Left lung (tissue), 10 donors: ENCODE data around the gene SLC17A3. TPM values are rescaled to one million over a fixed set of nuclear protein-coding genes. Genes with fewer than 3 reads are reported as not detected.

Experiments used
- ATAC-seq: fragments of 200-7000 bp; cut with Tn5 transposase; one replicate; pipeline ENCODE4 v1.9.1; 2020; ENCODE audit warnings: moderate library complexity
- DNase-seq, 4 donors: peaks; one replicate each; pipeline ENCODE4 v3.0.0-alpha.2; 2013 to 2020
- H3K27ac ChIP-seq, 2 donors: fragments of 200-600 bp; sonication (generic) in 1 of 2; one replicate each; pipeline versions ENCODE4 v1.5.0 to v1.8.0; 2020 to 2021
- H3K27me3 ChIP-seq, 2 donors: fragments of 200-600 bp; sonication (generic) in 1 of 2; one replicate each; pipeline versions ENCODE4 v1.5.0 to v1.8.0; 2020 to 2021
- H3K36me3 ChIP-seq, 2 donors: fragments of 200-600 bp; sonication (generic) in 1 of 2; one replicate each; pipeline versions ENCODE4 v1.5.0 to v1.8.0; 2020 to 2021
- H3K4me1 ChIP-seq, 2 donors: fragments of 200-600 bp; one replicate each; pipeline ENCODE4 v1.8.0; 2021
- H3K4me3 ChIP-seq, 2 donors: fragments of 200-600 bp; sonication (generic) in 1 of 2; one replicate each; pipeline versions ENCODE4 v1.5.0 to v1.8.0; 2020 to 2021; ENCODE audit warnings: mild to moderate bottlenecking in 1 of 2
- H3K9me3 ChIP-seq, 2 donors: fragments of 200-600 bp; sonication (generic) in 1 of 2; one replicate each; pipeline versions ENCODE4 v1.5.0 to v1.8.0; 2020 to 2021
- intact Hi-C, 2 donors: fragments of 100-400 bp; cut with DNase I; formaldehyde crosslinking; loops; one replicate each; pipeline versions ENCODE4 v1.11.2 to v1.14.2; 2022
- polyA plus RNA-seq, 6 donors: library from polyadenylated mRNA; unstranded; fragments of 120-200 nt; gene quantifications; one replicate each; pipeline ENCODE4 v1.2.1, GENCODE V29; 2013; ENCODE audit not compliant: insufficient read length in 6 of 6
- total RNA-seq, 2 donors: library from RNA; stranded (reverse); fragmentation: NEBNext Ultra II Directional; extraction: Animal tissue kit (Norgen Biotek cat#: 25700); gene quantifications; one replicate each; pipeline ENCODE4 v1.2.1, GENCODE V29; 2021
- TF ChIP-seq, protein P1 (sequence below), 2 donors: fragments of 200-600 bp; sonication (generic) in 1 of 2; IDR thresholded peaks; one replicate each; pipeline versions ENCODE4 v1.5.0 to v1.8.0; 2021; ENCODE audit warnings: antibody characterized with exemption in 2 of 2
- donor health status: DM: no; HTN: yes; CAD: no.
- donor health status: DM: no; HTN: no; CAD: no.

The SLC17A3 gene
- total and polyA plus RNA-seq, 8 donors, result 0.11 to 0.22 (median 0.19) TPM; not detected in 4

DNA sequence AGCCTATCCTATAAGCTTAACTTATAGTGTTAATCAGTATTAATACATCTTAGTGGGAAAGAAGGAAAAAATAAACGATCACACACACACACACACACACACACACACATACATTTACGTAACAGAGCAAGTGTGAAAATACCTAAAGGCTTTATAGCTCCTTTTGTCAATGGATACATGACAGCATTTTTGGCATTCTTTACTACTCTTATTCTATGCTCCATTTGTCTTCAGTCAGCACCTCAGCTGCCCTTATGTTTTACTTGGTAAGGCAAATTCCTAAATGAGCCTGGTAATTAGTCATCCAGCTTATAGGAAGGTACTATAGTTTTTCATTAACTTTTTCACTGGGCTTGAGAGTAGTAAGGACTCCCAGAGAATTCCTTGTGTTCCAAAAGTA is 25.1 kb upstream of the SLC17A3 start:
- ATAC-seq, result no peak
- TF ChIP-seq, protein P1, sequence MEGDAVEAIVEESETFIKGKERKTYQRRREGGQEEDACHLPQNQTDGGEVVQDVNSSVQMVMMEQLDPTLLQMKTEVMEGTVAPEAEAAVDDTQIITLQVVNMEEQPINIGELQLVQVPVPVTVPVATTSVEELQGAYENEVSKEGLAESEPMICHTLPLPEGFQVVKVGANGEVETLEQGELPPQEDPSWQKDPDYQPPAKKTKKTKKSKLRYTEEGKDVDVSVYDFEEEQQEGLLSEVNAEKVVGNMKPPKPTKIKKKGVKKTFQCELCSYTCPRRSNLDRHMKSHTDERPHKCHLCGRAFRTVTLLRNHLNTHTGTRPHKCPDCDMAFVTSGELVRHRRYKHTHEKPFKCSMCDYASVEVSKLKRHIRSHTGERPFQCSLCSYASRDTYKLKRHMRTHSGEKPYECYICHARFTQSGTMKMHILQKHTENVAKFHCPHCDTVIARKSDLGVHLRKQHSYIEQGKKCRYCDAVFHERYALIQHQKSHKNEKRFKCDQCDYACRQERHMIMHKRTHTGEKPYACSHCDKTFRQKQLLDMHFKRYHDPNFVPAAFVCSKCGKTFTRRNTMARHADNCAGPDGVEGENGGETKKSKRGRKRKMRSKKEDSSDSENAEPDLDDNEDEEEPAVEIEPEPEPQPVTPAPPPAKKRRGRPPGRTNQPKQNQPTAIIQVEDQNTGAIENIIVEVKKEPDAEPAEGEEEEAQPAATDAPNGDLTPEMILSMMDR (IDR thresholded peaks at IDR 0.05), result no peak
- Histone ChIP-seq H3K27me3 (no peaks in the 10 kb centered on the region), H3K36me3 (no peaks in the 10 kb centered on the region), H3K27ac (no peak overlapping the region), H3K4me3 (no peak overlapping the region), H3K4me1 (no peaks in the 10 kb centered on the region), H3K9me3 (no peaks in the 10 kb centered on the region)
- intact Hi-C loops, result no loop called here
- DNase-seq, result no peak

DNA sequence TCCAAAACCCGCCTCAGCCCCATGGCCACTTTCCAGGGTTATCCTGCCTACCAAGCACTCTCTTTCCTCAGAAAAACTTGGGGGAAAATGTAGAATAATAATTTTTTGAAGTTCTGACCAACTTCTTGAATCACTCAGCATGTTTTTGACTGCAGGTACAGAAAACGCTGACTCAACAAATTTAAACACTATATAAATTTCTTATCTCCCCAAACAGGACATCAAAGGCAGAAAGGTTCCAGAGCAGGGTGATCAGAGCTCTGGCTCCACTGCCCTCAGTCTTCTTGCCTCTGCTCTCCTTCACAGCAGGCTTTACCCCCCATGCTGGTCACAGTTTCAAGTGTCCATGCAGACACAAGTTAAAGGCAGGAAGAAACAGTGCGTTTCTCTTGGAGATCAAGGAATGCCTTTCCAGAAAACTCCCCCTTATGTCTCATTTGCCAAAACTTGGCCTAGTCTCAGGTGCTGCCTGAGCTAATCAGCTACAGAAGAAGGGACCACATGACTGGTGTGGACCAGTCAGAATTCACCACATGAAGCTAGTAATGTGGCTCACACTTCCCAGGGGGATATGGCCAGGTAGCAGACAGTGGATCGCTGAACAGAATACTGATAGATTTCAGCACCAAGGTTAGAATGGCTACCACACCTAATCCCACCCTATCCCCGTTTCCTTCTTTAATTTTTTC is 24.4 kb upstream of the SLC17A3 start:
- intact Hi-C loops, result no loop called here
- no peaks in the 10 kb centered on the region for H3K36me3 ChIP-seq
- no peaks in the 10 kb centered on the region for H3K9me3 ChIP-seq
- H3K4me1 ChIP-seq, result no peaks in the 10 kb centered on the region
- TF ChIP-seq, protein P1 (IDR thresholded peaks at IDR 0.05), result no peak
- H3K27ac ChIP-seq, result no peak overlapping the region
- no peak for DNase-seq
- no peak overlapping the region for H3K4me3 ChIP-seq
- H3K27me3 ChIP-seq, result no peaks in the 10 kb centered on the region
- ATAC-seq, result no peak

GRCh38 chr6:25896252-25896651 is 22.2 kb upstream of the SLC17A3 start:
- ATAC-seq (no peak), DNase-seq (no peak)
- no peaks in the 10 kb centered on the region for H3K27me3 ChIP-seq
- TF ChIP-seq, protein P1 (IDR thresholded peaks at IDR 0.05), result no peak
- H3K27ac ChIP-seq, result no peak overlapping the region
- no peaks in the 10 kb centered on the region for H3K36me3 ChIP-seq
- H3K9me3 ChIP-seq, result no peaks in the 10 kb centered on the region
- H3K4me3 ChIP-seq, result no peak overlapping the region
- no peaks in the 10 kb centered on the region for H3K4me1 ChIP-seq
- intact Hi-C loops, result no loop called here

GRCh38 chr6:25895771-25896170 is 21.7 kb upstream of the SLC17A3 start:
- Histone ChIP-seq H3K4me1 (no peaks in the 10 kb centered on the region), H3K36me3 (no peaks in the 10 kb centered on the region), H3K27me3 (no peaks in the 10 kb centered on the region), H3K4me3 (no peak overlapping the region), H3K9me3 (no peaks in the 10 kb centered on the region), H3K27ac (no peak overlapping the region)
- no peak for DNase-seq
- ATAC-seq, result no peak
- intact Hi-C loops, result no loop called here
- TF ChIP-seq, protein P1 (IDR thresholded peaks at IDR 0.05), result no peak

- TF ChIP-seq, protein P1 (IDR thresholded peaks at IDR 0.05), result no peak
- DNase-seq (no peak), ATAC-seq (no peak)
- intact Hi-C loops, result no loop called here
- H3K9me3 ChIP-seq, result no peaks in the 10 kb centered on the region
- no peak overlapping the region for H3K4me3 ChIP-seq
- no peaks in the 10 kb centered on the region for H3K27me3 ChIP-seq
- no peaks in the 10 kb centered on the region for H3K4me1 ChIP-seq
- no peaks in the 10 kb centered on the region for H3K36me3 ChIP-seq
- H3K27ac ChIP-seq, result no peak overlapping the region
Observed at GRCh38 chr6:25893778-25894177, 19.7 kb upstream of the SLC17A3 start.
